Mucosa of stomach (tissue), 1 donor: ENCODE results near the gene KCNE3.
A peak's percentile ranks its signal among the peaks of the same experiment; 100 is the strongest.

Experiments used
- H3K27me3 ChIP-seq: one replicate; pipeline ENCODE4 v1.7.0; 2013; ENCODE audit warnings: mild to moderate bottlenecking, low read length; ENCODE audit not compliant: control insufficient read depth, insufficient read depth
- H3K36me3 ChIP-seq: one replicate; pipeline ENCODE4 v1.7.0; 2013; ENCODE audit warnings: low read length; ENCODE audit not compliant: control insufficient read depth, insufficient read depth
- H3K4me1 ChIP-seq: one replicate; pipeline ENCODE4 v1.7.0; 2013; ENCODE audit warnings: mild to moderate bottlenecking, low read length; ENCODE audit not compliant: control insufficient read depth, insufficient read depth
- H3K4me3 ChIP-seq: one replicate; pipeline ENCODE4 v1.7.0; 2013; ENCODE audit warnings: low read length
- H3K9ac ChIP-seq: one replicate; pipeline ENCODE4 v1.7.0; 2013; ENCODE audit warnings: mild to moderate bottlenecking, low read length, moderate library complexity
- H3K9me3 ChIP-seq: one replicate; pipeline ENCODE4 v1.7.0; 2013; ENCODE audit warnings: mild to moderate bottlenecking, low read length, moderate library complexity; ENCODE audit not compliant: control insufficient read depth
- donor health status: Pancreatic carcinoma.

The KCNE3 gene

DNA sequence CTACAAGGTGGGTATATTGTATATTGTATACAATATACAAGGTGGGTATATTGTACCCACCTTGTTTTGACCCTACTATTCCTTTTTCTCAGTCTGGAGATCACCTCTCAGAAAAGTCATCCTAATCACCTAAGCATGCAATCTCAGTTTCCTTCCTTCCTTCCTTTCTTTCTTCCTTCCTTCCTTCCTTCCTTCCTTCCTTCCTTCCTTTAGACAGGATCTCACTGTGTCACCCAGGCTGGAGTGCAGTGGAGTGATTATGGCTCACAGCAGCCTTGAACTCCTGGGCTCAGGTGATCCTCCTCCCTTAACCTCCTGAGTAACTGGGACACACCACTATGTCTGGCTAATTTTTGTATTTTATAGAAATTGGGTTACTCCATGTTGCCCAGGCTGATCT is 1.2 kb upstream of the KCNE3 start:
- Histone ChIP-seq H3K27me3 (no peaks in the 10 kb centered on the region), H3K4me3 (no peak overlapping the region), H3K36me3 (no peaks in the 10 kb centered on the region), H3K9ac (no peak overlapping the region), H3K9me3 (no peaks in the 10 kb centered on the region), H3K4me1 (peaks cover 28% of the 10 kb centered on the region)

DNA sequence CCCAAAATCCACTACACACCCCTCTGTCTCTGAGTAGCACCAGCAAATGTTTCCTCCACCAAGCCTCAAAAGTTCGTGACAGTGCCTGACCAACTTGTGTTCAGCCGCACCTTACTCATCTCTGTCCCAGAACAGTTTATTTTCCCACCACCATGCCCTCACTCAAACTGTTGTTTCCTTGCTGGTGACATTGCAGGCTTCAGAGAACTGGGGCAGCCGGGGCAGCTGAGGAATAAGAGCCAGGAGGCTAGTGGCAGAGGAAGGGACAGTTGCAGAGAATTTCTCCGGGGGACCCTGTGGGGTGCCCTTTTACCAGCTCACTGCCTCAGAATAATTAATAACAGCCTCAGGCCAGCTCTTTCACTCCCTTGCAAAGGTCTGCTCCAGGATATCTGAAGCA is 709 bp upstream of the KCNE3 start:
- H3K9me3 ChIP-seq: no peaks in the 10 kb centered on the region
- H3K4me3 ChIP-seq: no peak overlapping the region
- no peaks in the 10 kb centered on the region for H3K27me3 ChIP-seq
- H3K36me3 ChIP-seq: no peaks in the 10 kb centered on the region
- H3K4me1 ChIP-seq: peaks cover 33% of the 10 kb centered on the region
- peak overlapping the region; percentile 56 for H3K9ac ChIP-seq

- Histone ChIP-seq H3K27me3 (no peaks in the 10 kb centered on the region), H3K9me3 (no peaks in the 10 kb centered on the region), H3K4me3 (peak overlapping the region; percentile 44), H3K36me3 (no peaks in the 10 kb centered on the region), H3K9ac (no peak overlapping the region), H3K4me1 (peaks cover 56% of the 10 kb centered on the region)
These were observed 2.0 kb downstream of the KCNE3 start for GRCh38 chr11:74465291-74465708.

- H3K9ac ChIP-seq: no peak overlapping the region
- no peaks in the 10 kb centered on the region for H3K36me3 ChIP-seq
- peak overlapping the region; percentile 2 for H3K4me3 ChIP-seq
- no peaks in the 10 kb centered on the region for H3K9me3 ChIP-seq
- H3K27me3 ChIP-seq: no peaks in the 10 kb centered on the region
- H3K4me1 ChIP-seq: peaks cover 59% of the 10 kb centered on the region
These were observed 2.6 kb downstream of the KCNE3 start for GRCh38 chr11:74464746-74465145.

DNA sequence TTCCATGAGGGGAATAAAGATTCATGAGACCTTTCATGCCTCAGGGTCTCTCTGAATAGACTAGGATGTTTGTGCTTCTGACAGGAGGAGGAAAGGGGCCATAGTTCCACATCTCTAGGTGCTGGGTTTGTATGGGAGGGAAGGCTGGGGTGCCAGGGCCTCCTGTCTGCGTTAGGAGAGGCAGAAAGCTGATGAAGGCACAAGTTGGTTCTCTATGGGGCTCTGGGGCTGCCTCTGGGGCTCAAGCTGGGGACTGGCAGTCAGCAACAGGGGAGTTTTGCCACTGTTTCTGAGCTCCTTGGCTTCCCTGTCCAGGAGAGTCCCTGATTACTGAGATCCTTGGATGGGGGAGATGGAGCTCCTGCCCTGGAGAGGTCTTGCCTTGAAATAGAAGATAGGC is 4.1 kb downstream of the KCNE3 start:
- no peak overlapping the region for H3K4me3 ChIP-seq
- peaks cover 62% of the 10 kb centered on the region for H3K4me1 ChIP-seq
- peak overlapping the region; percentile 9 for H3K9ac ChIP-seq

DNA sequence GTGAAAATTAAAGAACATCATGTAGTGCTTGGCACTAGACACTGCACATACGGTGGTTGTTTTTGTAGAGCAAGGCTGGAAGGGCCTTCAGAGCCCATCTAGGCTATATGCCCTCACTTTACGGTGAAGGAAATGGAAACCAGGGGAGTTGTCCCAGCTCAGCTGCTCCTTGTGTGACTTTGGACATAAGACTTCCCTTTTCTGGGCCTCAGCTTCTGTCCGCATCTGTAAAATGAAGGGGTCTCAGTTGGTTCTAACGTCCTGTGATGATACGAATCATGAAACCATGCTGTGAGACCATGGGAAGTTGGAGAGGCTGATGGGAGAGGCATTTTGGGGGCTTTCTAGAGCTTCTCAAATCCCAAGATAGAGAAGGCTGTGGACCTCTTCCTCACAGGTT is 4.7 kb downstream of the KCNE3 start:
- Histone ChIP-seq H3K9me3 (no peaks in the 10 kb centered on the region), H3K4me1 (peaks cover 62% of the 10 kb centered on the region), H3K4me3 (no peak overlapping the region), H3K27me3 (no peaks in the 10 kb centered on the region), H3K9ac (peak overlapping the region; percentile 9), H3K36me3 (no peaks in the 10 kb centered on the region)

More for the DNA sequence above, 4.1 kb downstream of the KCNE3 start:
- Histone ChIP-seq H3K27me3 (no peaks in the 10 kb centered on the region), H3K9me3 (no peaks in the 10 kb centered on the region), H3K36me3 (no peaks in the 10 kb centered on the region)

- no peaks in the 10 kb centered on the region for H3K27me3 ChIP-seq
- peaks cover 5% of the 10 kb centered on the region for H3K36me3 ChIP-seq
- no peaks in the 10 kb centered on the region for H3K9me3 ChIP-seq
- peaks cover 62% of the 10 kb centered on the region for H3K4me1 ChIP-seq
- H3K9ac ChIP-seq: peak overlapping the region; percentile 51
- H3K4me3 ChIP-seq: no peak overlapping the region
These were observed 5.3 kb downstream of the KCNE3 start for GRCh38 chr11:74462009-74462408.

- no peaks in the 10 kb centered on the region for H3K27me3 ChIP-seq
- peaks cover 53% of the 10 kb centered on the region for H3K4me1 ChIP-seq
These were observed 6.7 kb downstream of the KCNE3 start for GRCh38 chr11:74460481-74461154.

DNA sequence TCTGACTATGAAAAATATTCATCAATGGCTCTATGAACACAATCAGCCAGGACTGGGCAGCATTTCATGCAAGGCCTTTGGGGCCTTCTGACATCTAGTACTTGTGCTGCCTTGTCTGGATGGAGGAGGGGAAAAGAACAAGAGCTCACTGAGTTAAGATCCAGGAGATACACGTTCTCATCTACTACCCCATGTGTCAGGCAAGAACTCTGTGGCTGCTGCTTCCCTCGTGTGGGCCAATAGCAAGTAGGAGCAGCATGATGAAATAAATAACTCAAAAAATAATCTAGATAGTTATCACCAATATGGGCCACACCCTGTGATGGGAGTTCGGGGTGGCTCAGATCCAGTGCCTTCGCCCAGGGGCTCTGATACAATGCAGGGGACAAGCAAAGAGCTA is 7.3 kb downstream of the KCNE3 start:
- no peaks in the 10 kb centered on the region for H3K9me3 ChIP-seq
- H3K36me3 ChIP-seq: peaks cover 5% of the 10 kb centered on the region
- H3K4me1 ChIP-seq: peaks cover 48% of the 10 kb centered on the region
- H3K27me3 ChIP-seq: no peaks in the 10 kb centered on the region
- H3K4me3 ChIP-seq: no peak overlapping the region
- no peak overlapping the region for H3K9ac ChIP-seq

More at GRCh38 chr11:74460481-74461154, 6.7 kb downstream of the KCNE3 start:
- H3K9me3 ChIP-seq: no peaks in the 10 kb centered on the region
- no peak overlapping the region for H3K9ac ChIP-seq
- peaks cover 5% of the 10 kb centered on the region for H3K36me3 ChIP-seq
- H3K4me3 ChIP-seq: no peak overlapping the region

- H3K9me3 ChIP-seq: no peaks in the 10 kb centered on the region
- peaks cover 5% of the 10 kb centered on the region for H3K36me3 ChIP-seq
- no peaks in the 10 kb centered on the region for H3K27me3 ChIP-seq
- peaks cover 43% of the 10 kb centered on the region for H3K4me1 ChIP-seq
- H3K9ac ChIP-seq: no peak overlapping the region
- H3K4me3 ChIP-seq: no peak overlapping the region
These were observed 7.8 kb downstream of the KCNE3 start for GRCh38 chr11:74459584-74459983.

GRCh38 chr11:74457356-74457755 is 10.0 kb downstream of the KCNE3 start:
- Histone ChIP-seq H3K4me1 (peaks cover 22% of the 10 kb centered on the region), H3K9ac (no peak overlapping the region), H3K27me3 (no peaks in the 10 kb centered on the region), H3K36me3 (peaks cover 5% of the 10 kb centered on the region), H3K4me3 (no peak overlapping the region), H3K9me3 (no peaks in the 10 kb centered on the region)

DNA sequence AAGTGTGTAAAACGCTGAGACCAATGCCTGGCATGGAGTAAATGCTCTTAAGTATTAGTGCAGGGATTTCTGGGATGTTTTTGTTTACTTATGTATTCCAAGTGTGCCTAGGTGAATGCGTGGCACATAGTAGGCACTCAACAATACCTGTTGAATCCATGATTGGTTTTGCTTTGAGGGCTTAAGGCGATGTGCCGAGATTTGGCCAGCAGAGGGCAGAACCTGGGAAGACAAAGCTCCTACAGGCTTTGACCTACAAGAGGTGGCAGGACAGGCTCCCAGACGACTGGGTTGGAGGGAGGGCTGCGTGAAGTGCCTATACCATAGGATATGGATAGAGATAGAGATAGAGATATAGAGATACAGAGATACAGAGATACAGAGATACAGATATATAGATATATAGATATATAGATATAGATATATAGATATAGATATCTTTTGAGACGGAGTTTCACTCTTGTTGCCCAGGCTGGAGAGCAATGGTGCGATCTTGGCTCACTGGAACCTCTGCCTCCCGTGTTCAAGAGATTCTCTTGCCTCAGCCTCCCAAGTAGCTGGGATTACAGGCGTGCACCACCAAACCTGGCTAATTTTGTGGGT is 13.9 kb downstream of the KCNE3 start:
- Histone ChIP-seq H3K36me3 (peaks cover 5% of the 10 kb centered on the region), H3K9me3 (no peaks in the 10 kb centered on the region), H3K4me1 (no peaks in the 10 kb centered on the region), H3K4me3 (no peak overlapping the region), H3K27me3 (no peaks in the 10 kb centered on the region), H3K9ac (no peak overlapping the region)
